BE2C (cell line): ENCODE measurements around the gene VAV2.

Source experiments
- DNase-seq: peaks from one replicate; pipeline ENCODE4 v3.0.0-alpha.2; 2020
- H3K27me3 ChIP-seq: fragments of 250-450 bp; sonication (Bioruptor Pico); 2 replicates; pipeline ENCODE4 v1.5.1; 2020; ENCODE audit warnings: mild to moderate bottlenecking
- H3K36me3 ChIP-seq: fragments of 250-450 bp; sonication (Bioruptor Pico); 2 replicates; pipeline ENCODE4 v1.5.1; 2020; ENCODE audit warnings: mild to moderate bottlenecking
- H3K4me1 ChIP-seq: fragments of 250-450 bp; sonication (Bioruptor Pico); 2 replicates; pipeline ENCODE4 v1.5.1; 2020
- H3K4me3 ChIP-seq: 2 replicates; pipeline ENCODE4 v1.5.1; 2011; ENCODE audit warnings: low read depth, low read length
- H3K9me3 ChIP-seq: fragments of 250-450 bp; sonication (Bioruptor Pico); 2 replicates; pipeline ENCODE4 v1.5.1; 2020
- TF ChIP-seq, protein P1 (sequence below): IDR thresholded peaks from 2 replicates; pipeline ENCODE4 v1.5.1; 2012; ENCODE audit warnings: mild to moderate bottlenecking, low read depth, low read length

VAV2 gene

DNA sequence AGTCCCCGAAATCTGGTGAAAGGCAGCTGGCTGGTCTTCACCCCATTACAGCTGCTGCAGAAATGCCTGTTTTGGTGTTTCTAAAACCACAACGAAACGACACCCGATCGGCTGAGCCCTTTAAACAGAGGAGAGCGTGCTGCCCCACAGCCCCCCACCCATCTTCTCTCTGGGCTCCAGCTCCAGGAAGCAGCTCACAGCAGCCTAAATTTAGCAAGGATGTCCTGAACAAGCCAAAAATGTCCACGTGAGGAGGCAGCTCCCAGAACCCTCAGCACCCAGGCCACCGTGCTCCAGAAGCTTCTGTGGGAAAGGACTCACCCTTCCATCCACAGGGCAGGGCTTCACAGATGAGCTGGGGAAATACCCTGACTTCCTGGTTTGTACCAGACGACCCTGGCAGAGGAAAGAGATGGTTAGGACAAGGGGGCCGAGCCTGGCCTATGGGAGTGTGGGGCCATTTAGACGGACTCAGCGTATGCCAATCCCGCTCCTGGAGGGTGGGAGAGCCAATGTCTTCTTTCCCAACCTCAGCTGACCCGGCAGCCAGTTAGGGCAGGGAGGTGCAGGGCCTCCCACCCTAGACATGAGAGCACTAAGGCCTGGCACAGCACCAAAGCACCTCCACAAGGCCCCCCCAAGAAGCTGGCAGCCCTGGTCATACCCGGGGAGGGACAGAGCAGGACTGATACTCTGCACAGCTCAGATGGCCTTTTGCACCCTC lies 214.9 kb downstream of the VAV2 start:
- peaks cover 89% of the 10 kb centered on the region for H3K36me3 ChIP-seq
- H3K9me3 ChIP-seq, result peaks cover 4% of the 10 kb centered on the region
- peaks cover 1% of the 10 kb centered on the region for H3K4me1 ChIP-seq
- no peak overlapping the region for H3K4me3 ChIP-seq
- DNase-seq, result no peak
- TF ChIP-seq, protein P1, sequence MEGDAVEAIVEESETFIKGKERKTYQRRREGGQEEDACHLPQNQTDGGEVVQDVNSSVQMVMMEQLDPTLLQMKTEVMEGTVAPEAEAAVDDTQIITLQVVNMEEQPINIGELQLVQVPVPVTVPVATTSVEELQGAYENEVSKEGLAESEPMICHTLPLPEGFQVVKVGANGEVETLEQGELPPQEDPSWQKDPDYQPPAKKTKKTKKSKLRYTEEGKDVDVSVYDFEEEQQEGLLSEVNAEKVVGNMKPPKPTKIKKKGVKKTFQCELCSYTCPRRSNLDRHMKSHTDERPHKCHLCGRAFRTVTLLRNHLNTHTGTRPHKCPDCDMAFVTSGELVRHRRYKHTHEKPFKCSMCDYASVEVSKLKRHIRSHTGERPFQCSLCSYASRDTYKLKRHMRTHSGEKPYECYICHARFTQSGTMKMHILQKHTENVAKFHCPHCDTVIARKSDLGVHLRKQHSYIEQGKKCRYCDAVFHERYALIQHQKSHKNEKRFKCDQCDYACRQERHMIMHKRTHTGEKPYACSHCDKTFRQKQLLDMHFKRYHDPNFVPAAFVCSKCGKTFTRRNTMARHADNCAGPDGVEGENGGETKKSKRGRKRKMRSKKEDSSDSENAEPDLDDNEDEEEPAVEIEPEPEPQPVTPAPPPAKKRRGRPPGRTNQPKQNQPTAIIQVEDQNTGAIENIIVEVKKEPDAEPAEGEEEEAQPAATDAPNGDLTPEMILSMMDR, result no peak
- no peaks in the 10 kb centered on the region for H3K27me3 ChIP-seq

DNA sequence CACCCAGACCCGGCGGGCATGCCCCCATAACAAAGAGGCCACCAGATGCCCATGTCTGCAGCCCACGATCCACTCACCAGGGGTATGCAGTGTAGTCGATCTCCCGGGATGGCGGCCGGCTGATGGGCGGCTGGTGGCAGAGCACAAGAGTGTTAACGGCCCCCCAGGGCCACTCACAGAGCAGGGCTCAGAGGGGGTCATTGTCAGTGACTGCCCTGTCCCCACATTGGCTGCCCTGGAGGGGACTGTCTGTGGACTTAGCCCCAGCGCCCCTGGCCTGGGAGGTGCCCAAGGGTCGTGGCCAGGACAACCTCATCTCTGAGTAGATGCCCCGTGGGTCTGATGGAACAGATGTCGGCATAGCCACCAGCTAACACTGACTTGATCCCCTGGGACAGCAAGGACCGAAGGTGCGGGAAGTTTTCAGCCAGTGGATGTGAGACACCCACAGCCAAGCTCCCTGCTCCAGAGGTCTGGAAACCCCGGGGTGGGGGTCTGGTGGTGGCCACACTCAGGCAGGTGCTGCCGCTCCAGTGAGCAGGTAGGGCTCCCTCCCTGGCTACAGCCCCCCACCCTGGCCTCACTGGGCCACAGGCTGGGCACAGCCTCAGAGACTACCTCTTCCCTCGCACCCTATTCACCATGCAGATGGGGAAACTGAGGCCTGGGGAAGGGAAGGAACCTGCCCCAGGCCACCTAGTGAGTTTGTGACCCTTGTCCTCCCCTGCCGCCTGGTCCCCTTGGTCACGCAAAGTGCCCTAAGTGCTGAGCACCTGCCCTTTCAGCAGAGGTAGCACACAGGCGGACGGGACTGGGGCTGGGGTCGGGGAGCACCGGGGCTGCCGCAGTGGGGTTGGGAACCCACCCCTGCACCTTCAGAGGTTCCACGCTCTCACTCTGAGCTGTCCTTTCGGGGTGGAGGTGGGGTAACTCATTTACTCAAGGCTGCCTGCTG lies 215.9 kb downstream of the VAV2 start:
- Histone ChIP-seq H3K9me3 (peaks cover 4% of the 10 kb centered on the region), H3K4me1 (no peaks in the 10 kb centered on the region), H3K4me3 (no peak overlapping the region), H3K27me3 (no peaks in the 10 kb centered on the region), H3K36me3 (peaks cover 88% of the 10 kb centered on the region)
- TF ChIP-seq, protein P1, result no peak
- DNase-seq, result no peak

DNA sequence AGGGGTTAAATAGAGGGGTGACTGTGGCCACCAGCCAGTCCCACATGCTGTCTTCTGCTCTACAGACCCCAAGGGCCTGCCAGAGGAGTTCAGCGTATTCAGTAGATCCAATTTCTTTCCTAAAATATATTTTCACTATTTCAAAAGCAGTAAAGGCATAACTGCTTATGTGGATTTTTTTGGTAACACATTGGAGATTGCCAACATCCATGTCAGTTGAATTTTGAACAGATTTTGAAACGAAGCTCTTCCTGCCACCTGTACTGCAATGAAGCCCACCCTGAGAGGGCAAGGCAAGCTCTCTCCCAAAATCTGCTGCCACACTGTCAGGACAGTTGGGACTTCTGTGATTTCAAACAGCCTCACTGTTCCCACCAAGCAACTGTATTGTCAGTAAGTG lies 216.8 kb downstream of the VAV2 start:
- H3K36me3 ChIP-seq, result peaks cover 84% of the 10 kb centered on the region
- no peak for DNase-seq
- no peak overlapping the region for H3K4me3 ChIP-seq
- TF ChIP-seq, protein P1, result no peak
- H3K4me1 ChIP-seq, result no peaks in the 10 kb centered on the region
- peaks cover 4% of the 10 kb centered on the region for H3K9me3 ChIP-seq
- no peaks in the 10 kb centered on the region for H3K27me3 ChIP-seq

GRCh38 chr9:133774799-133775198 lies 217.3 kb downstream of the VAV2 start:
- Histone ChIP-seq H3K9me3 (peaks cover 4% of the 10 kb centered on the region), H3K27me3 (no peaks in the 10 kb centered on the region), H3K4me3 (no peak overlapping the region), H3K4me1 (no peaks in the 10 kb centered on the region), H3K36me3 (peaks cover 82% of the 10 kb centered on the region)
- TF ChIP-seq, protein P1, result no peak
- no peak for DNase-seq

DNA sequence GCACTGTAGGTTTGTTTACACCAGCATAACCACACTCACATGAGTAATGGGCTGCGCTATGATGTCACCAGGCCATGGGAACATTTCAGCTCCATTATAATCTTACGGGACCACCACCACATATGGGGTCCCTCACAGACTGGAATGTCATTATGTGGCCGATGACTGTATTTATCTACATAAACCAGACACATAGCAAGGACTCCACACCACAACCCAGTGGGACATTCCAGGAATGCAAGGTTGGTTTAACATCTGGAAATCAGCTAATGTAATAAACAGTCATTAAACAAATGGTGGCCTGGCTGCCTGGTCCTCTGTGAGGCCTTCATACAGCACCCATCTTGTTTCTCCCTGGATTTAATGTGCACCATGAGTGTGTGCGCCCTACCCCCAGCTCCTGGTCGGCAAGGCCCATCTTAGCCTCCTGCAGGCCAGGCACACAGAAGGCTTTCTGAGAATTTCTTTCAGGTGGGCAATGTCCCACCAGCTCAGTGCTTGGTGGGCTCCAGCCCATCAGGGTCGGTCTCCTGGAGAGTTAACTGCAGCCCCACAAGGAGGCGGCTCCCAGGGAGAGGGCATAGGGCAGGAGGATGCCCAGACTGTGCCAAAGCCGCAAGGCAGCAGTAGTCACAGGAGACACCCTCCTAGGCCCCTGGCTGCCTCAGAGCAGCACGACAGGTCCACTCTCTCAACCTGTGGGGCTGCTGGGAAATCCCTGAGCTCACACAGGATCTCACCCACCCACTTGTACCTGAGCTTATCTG lies 218.1 kb downstream of the VAV2 start:
- peaks cover 81% of the 10 kb centered on the region for H3K36me3 ChIP-seq
- DNase-seq, result peak; percentile 5
- H3K4me1 ChIP-seq, result no peaks in the 10 kb centered on the region
- TF ChIP-seq, protein P1, result no peak
- peaks cover 4% of the 10 kb centered on the region for H3K9me3 ChIP-seq
- no peaks in the 10 kb centered on the region for H3K27me3 ChIP-seq
- no peak overlapping the region for H3K4me3 ChIP-seq
